Right atrium auricular region (tissue), 2 donors: Measurements from ENCODE around the gene YAE1. TPM values are rescaled to one million over a fixed set of nuclear protein-coding genes. Genes with fewer than 3 reads are reported as not detected.

Experiments used
- DNase-seq: peaks from one replicate; pipeline ENCODE4 v3.0.0-alpha.2; 2019; ENCODE audit warnings: low spot score
- H3K27ac ChIP-seq, 2 donors: fragments of 200-600 bp; sonication (generic); 1 replicate in 1 of 2; 2 replicates in 1 of 2; pipeline ENCODE4 v1.5.1; 2016 to 2019
- H3K27me3 ChIP-seq, 2 donors: fragments of 200-600 bp; sonication (generic); one replicate each; pipeline versions ENCODE4 v1.5.1 to v1.6.0; 2017 to 2019
- H3K36me3 ChIP-seq: fragments of 200-600 bp; sonication (generic); one replicate; pipeline ENCODE4 v1.5.1; 2016
- H3K4me1 ChIP-seq, 2 donors: fragments of 200-600 bp; sonication (generic); one replicate each; pipeline versions ENCODE4 v1.5.1 to v1.6.0; 2017 to 2019
- H3K4me3 ChIP-seq, 2 donors: fragments of 200-600 bp; sonication (generic); 1 replicate in 1 of 2; 2 replicates in 1 of 2; pipeline ENCODE4 v1.5.1; 2017 to 2019; ENCODE audit warnings: mild to moderate bottlenecking in 1 of 2, moderate library complexity in 1 of 2
- H3K9me3 ChIP-seq, 2 donors: fragments of 200-600 bp; sonication (generic); one replicate each; pipeline ENCODE4 v1.5.1; 2019
- CTCF ChIP-seq, 2 donors: fragments of 200-600 bp; sonication (generic); IDR thresholded peaks; one replicate each; pipeline ENCODE4 v1.5.1; 2019; ENCODE audit warnings: antibody characterized with exemption in 2 of 2
- total RNA-seq, 2 donors: library from RNA; depleted of rRNA; stranded (reverse); fragments of >200 nt; gene quantifications; one replicate each; pipeline ENCODE4 v1.1.0, GENCODE V29; 2016

Gene YAE1
- total RNA-seq, 2 donors from 2014 or later: 16.3 to 18.6 TPM

GRCh38 chr7:39594988-39595620 lies 28.9 kb downstream of the YAE1 start:
- DNase-seq: no peak
- no peak for TF ChIP-seq CTCF (IDR thresholded peaks at IDR 0.05)

GRCh38 chr7:39602351-39602750 lies 36.1 kb downstream of the YAE1 start:
- no peak for DNase-seq
- H3K36me3 ChIP-seq: no peaks in the 10 kb centered on the region
- no peaks in the 10 kb centered on the region for H3K9me3 ChIP-seq
- no peak overlapping the region for H3K27ac ChIP-seq
- no peak for TF ChIP-seq CTCF (IDR thresholded peaks at IDR 0.05)
- no peaks in the 10 kb centered on the region for H3K4me1 ChIP-seq
- no peaks in the 10 kb centered on the region for H3K27me3 ChIP-seq
- H3K4me3 ChIP-seq: no peak overlapping the region

More at GRCh38 chr7:39594988-39595620, 28.9 kb downstream of the YAE1 start:
- Histone ChIP-seq H3K36me3 (no peaks in the 10 kb centered on the region), H3K27me3 (no peaks in the 10 kb centered on the region), H3K4me1 (peaks cover 0 to 2% of the 10 kb centered on the region in 2 donors), H3K9me3 (no peaks in the 10 kb centered on the region), H3K4me3 (no peak overlapping the region), H3K27ac (no peak overlapping the region)

- Histone ChIP-seq H3K36me3 (no peaks in the 10 kb centered on the region), H3K9me3 (no peaks in the 10 kb centered on the region), H3K27ac (no peak overlapping the region), H3K27me3 (no peaks in the 10 kb centered on the region), H3K4me3 (no peak overlapping the region), H3K4me1 (no peaks in the 10 kb centered on the region)
- no peak for TF ChIP-seq CTCF (IDR thresholded peaks at IDR 0.05)
- no peak for DNase-seq
Observed at GRCh38 chr7:39603924-39604323, 37.7 kb downstream of the YAE1 start.

GRCh38 chr7:39605087-39605486 lies 38.9 kb downstream of the YAE1 start:
- H3K27me3 ChIP-seq: no peaks in the 10 kb centered on the region
- no peak for TF ChIP-seq CTCF (IDR thresholded peaks at IDR 0.05)
- DNase-seq: no peak
- no peak overlapping the region for H3K27ac ChIP-seq
- no peak overlapping the region for H3K4me3 ChIP-seq
- no peaks in the 10 kb centered on the region for H3K9me3 ChIP-seq
- H3K36me3 ChIP-seq: no peaks in the 10 kb centered on the region
- peaks cover 0 to 6% of the 10 kb centered on the region in 2 donors for H3K4me1 ChIP-seq

GRCh38 chr7:39606352-39606751 lies 40.1 kb downstream of the YAE1 start:
- Histone ChIP-seq H3K36me3 (no peaks in the 10 kb centered on the region), H3K9me3 (no peaks in the 10 kb centered on the region), H3K27me3 (no peaks in the 10 kb centered on the region), H3K4me1 (peaks cover 0 to 7% of the 10 kb centered on the region in 2 donors), H3K4me3 (no peak overlapping the region), H3K27ac (no peak overlapping the region)
- no peak for DNase-seq
- TF ChIP-seq CTCF (IDR thresholded peaks at IDR 0.05): no peak

GRCh38 chr7:39606941-39607340 lies 40.7 kb downstream of the YAE1 start:
- Histone ChIP-seq H3K9me3 (no peaks in the 10 kb centered on the region), H3K27me3 (no peaks in the 10 kb centered on the region), H3K27ac (no peak overlapping the region), H3K4me3 (no peak overlapping the region), H3K36me3 (no peaks in the 10 kb centered on the region), H3K4me1 (peaks cover 0 to 7% of the 10 kb centered on the region in 2 donors)
- no peak for TF ChIP-seq CTCF (IDR thresholded peaks at IDR 0.05)
- DNase-seq: no peak
